ENCODE data around the gene SNAPC1. TPM values are rescaled to one million over a fixed set of nuclear protein-coding genes. Genes with fewer than 3 reads are reported as not detected.

Gene SNAPC1
- total RNA-seq, 1 donor from 2014 or later, result 6.2 TPM

- TF ChIP-seq CTCF (IDR thresholded peaks at IDR 0.05), result no peak
- intact Hi-C loops (cut with DNase I), result no loop called here
- no peaks in the 10 kb centered on the region for H3K9me3 ChIP-seq
- DNase-seq (no peak), ATAC-seq (no peak)
- H3K27me3 ChIP-seq, result no peaks in the 10 kb centered on the region
- no peak overlapping the region for H3K27ac ChIP-seq
- H3K4me3 ChIP-seq, result no peak overlapping the region
- H3K36me3 ChIP-seq, result peaks cover 29% of the 10 kb centered on the region
- no peaks in the 10 kb centered on the region for H3K4me1 ChIP-seq
These were observed 35.1 kb downstream of the SNAPC1 start for GRCh38 chr14:61797309-61797708.

DNA sequence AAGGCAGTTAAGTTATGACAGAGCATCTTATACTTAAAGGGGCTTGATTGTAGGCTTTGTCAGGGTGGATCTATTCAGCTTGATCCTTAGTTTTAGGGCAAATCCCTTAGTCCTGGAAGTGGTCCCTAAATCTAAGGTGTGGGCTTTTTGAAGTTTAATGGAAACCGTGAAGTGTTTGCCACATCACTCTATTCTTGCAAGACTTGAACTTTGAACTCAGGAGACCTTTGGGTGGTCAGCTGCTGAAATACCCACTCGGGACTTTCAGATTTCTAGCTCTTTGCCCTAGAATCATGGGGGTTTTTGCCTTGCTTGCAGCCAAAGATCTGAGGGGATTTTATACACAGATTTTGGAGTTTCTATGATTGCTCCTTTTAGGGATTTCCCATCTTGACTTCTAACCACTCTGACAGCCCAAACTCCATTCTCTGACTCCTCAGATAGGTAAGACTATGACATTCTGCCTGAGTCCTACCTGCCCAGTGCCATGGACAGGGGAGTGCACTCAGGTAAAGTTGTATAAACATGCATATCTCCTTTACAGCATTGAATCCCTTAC, 39.9 kb downstream of the SNAPC1 start:
- no peaks in the 10 kb centered on the region for H3K36me3 ChIP-seq
- H3K4me3 ChIP-seq, result no peak overlapping the region
- H3K27me3 ChIP-seq, result no peaks in the 10 kb centered on the region
- intact Hi-C loops (cut with DNase I), result no loop called here
- H3K9me3 ChIP-seq, result no peaks in the 10 kb centered on the region
- ATAC-seq (no peak), DNase-seq (no peak)
- TF ChIP-seq CTCF (IDR thresholded peaks at IDR 0.05), result no peak
- H3K27ac ChIP-seq, result no peak overlapping the region
- H3K4me1 ChIP-seq, result no peaks in the 10 kb centered on the region

GRCh38 chr14:61803755-61804154, 41.5 kb downstream of the SNAPC1 start:
- no peaks in the 10 kb centered on the region for H3K27me3 ChIP-seq
- DNase-seq, result no peak
- no peaks in the 10 kb centered on the region for H3K9me3 ChIP-seq
- H3K4me1 ChIP-seq, result no peaks in the 10 kb centered on the region
- no peak overlapping the region for H3K4me3 ChIP-seq
- ATAC-seq, result no peak
- intact Hi-C loops (cut with DNase I), result no loop called here
- no peak overlapping the region for H3K27ac ChIP-seq
- no peak for TF ChIP-seq CTCF (IDR thresholded peaks at IDR 0.05)
- no peaks in the 10 kb centered on the region for H3K36me3 ChIP-seq

- DNase-seq, result no peak
- Histone ChIP-seq H3K4me3 (no peak overlapping the region), H3K4me1 (no peaks in the 10 kb centered on the region), H3K27ac (no peak overlapping the region), H3K27me3 (no peaks in the 10 kb centered on the region), H3K36me3 (no peaks in the 10 kb centered on the region), H3K9me3 (no peaks in the 10 kb centered on the region)
- no peak for ATAC-seq
- intact Hi-C loops (cut with DNase I), result no loop called here
- TF ChIP-seq CTCF (IDR thresholded peaks at IDR 0.05), result no peak
These were observed 43.2 kb downstream of the SNAPC1 start for GRCh38 chr14:61805451-61805850.

DNA sequence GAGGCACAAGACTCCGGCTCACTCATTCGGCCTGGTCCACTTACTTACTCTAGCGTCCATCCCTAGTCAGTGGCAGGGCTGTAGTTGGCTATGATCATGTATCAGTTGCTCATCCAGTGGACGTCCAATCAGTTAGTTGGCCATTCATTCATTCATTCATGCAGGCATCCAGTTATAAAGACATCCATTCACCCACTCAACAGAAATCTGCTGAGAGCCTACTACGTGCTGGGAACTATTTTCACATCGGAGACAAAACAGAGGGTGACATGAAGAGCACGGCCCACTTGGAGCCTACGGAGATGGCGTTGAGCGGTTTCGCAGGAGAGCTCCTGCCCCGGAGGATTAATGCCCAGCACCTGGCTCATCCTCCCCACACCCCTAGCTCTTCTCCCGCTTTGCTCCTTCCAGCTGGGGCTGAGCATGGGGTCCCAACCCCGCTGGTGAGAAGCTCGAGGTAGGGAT, 49.7 kb downstream of the SNAPC1 start:
- no peaks in the 10 kb centered on the region for H3K36me3 ChIP-seq
- ATAC-seq (no peak), DNase-seq (no peak)
- no peak for TF ChIP-seq CTCF (IDR thresholded peaks at IDR 0.05)
- no peak overlapping the region for H3K27ac ChIP-seq
- no peak overlapping the region for H3K4me3 ChIP-seq
- no peaks in the 10 kb centered on the region for H3K9me3 ChIP-seq
- H3K27me3 ChIP-seq, result peaks cover 49% of the 10 kb centered on the region
- H3K4me1 ChIP-seq, result peaks cover 7% of the 10 kb centered on the region
- intact Hi-C loops (cut with DNase I), result no loop called here

All from upper lobe of right lung (tissue), 1 donor.